ENCODE measurements around the gene PIK3AP1. TPM values are rescaled to one million over a fixed set of nuclear protein-coding genes. Genes with fewer than 3 reads are reported as not detected.
A peak's percentile ranks its signal among the peaks of the same experiment; 100 is the strongest.

PIK3AP1 gene
- total and polyA plus RNA-seq, 10 donors, result 59.8 to 256 (median 183) TPM

DNA sequence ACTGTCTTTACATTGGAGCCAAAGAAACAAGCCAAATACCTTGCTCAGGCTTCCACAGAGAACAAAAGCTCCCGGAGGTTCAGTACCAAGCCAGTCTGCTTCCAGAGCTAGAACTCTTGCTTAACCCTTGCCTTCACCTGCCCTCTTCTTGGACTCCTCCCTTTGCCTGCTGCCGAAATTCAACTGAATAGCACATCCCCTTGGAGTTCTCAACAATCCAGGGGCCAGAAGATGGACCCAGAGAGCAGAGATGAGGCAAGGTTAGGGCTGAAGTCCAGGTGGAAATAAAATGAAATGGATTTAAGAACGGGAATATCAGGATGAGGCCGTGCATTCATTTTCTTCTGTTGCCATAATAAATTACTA is 876 bp upstream of the PIK3AP1 start:
- no peak for TF ChIP-seq POLR2AphosphoS5 (IDR thresholded peaks at IDR 0.05)
- TF ChIP-seq, protein P1, sequence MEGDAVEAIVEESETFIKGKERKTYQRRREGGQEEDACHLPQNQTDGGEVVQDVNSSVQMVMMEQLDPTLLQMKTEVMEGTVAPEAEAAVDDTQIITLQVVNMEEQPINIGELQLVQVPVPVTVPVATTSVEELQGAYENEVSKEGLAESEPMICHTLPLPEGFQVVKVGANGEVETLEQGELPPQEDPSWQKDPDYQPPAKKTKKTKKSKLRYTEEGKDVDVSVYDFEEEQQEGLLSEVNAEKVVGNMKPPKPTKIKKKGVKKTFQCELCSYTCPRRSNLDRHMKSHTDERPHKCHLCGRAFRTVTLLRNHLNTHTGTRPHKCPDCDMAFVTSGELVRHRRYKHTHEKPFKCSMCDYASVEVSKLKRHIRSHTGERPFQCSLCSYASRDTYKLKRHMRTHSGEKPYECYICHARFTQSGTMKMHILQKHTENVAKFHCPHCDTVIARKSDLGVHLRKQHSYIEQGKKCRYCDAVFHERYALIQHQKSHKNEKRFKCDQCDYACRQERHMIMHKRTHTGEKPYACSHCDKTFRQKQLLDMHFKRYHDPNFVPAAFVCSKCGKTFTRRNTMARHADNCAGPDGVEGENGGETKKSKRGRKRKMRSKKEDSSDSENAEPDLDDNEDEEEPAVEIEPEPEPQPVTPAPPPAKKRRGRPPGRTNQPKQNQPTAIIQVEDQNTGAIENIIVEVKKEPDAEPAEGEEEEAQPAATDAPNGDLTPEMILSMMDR (IDR thresholded peaks at IDR 0.05 in 8 of 11, conservative IDR thresholded peaks at IDR 0.05 in 3 of 11), result no peak
- TF ChIP-seq POLR2A (IDR thresholded peaks at IDR 0.05), result no peak
- peaks cover 0 to 4% (median 0%) of the 10 kb centered on the region in 7 donors for H3K27me3 ChIP-seq (replicated peaks in 1 of 7)
- peak overlapping the region; percentile 63 to 97 (median 92) for H3K27ac ChIP-seq
- peaks cover 22 to 69% (median 47%) of the 10 kb centered on the region in 6 donors for H3K4me1 ChIP-seq
- DNase-seq, result no peak
- peak overlapping the region in 7 of 8 donors; percentile 58 to 81 (median 70) for H3K4me3 ChIP-seq
- WGBS, 5 donors, result 43 to 51% (median 47%) methylated on average over 4 of the region's 4 CpGs
- no peaks in the 10 kb centered on the region for H3K36me3 ChIP-seq
- intact Hi-C loops (cut with DNase I; ENCODE audit: low total_unique reads), result loop anchor here (10.0 kb wide), 1 partner anchor 76 kb away; no protein-coding TSS in a partner anchor
- H3K9me3 ChIP-seq, result no peaks in the 10 kb centered on the region

DNA sequence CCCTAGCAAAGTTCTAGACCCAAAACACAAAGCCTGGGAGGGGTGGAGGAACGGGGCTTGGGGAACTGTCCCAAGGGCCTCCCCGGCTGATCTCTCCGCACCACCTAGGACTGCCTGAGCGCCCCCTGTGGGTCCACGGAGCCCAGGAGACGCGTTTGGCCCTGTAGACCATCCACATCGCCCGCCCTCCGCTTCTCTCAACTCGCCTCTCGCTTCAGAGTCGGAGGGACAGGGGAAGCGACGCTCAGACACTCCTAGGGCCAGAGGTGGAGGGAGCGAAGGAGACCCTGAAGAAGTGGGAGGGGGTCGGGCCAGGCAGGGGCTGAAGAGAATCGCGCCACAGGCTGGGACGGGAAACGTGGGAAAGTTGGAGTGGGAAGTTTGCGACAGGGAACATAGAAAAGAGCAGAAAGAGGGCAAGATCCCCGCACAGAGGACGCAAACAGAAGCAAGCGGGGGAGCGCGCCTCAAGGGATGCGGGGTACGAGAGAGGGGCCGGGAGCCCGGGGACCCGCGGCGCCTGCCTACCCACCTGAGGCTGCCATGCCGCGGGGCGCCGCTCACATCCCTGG is 378 bp downstream of the PIK3AP1 start:
- peak; percentile 96 for DNase-seq
- H3K4me3 ChIP-seq, result peak overlapping the region; percentile 51 to 81 (median 69)
- H3K27me3 ChIP-seq (replicated peaks in 1 of 7), result peaks cover 0 to 4% (median 0%) of the 10 kb centered on the region in 7 donors
- intact Hi-C loops (cut with DNase I; ENCODE audit: low total_unique reads), result loop anchor here (5.0 to 10.0 kb wide), 2 partner anchors 48 to 75 kb away; no protein-coding TSS in a partner anchor
- peaks cover 0 to 11% (median 0%) of the 10 kb centered on the region in 6 donors for H3K36me3 ChIP-seq
- peak overlapping the region; percentile 63 to 97 (median 92) for H3K27ac ChIP-seq
- peaks cover 26 to 73% (median 57%) of the 10 kb centered on the region in 6 donors for H3K4me1 ChIP-seq
- no peaks in the 10 kb centered on the region for H3K9me3 ChIP-seq
- 1 to 4% (median 2%) methylated on average over 30 to 38 of the region's 38 CpGs for WGBS, 5 donors
- TF ChIP-seq, protein P1 (IDR thresholded peaks at IDR 0.05 in 8 of 11, conservative IDR thresholded peaks at IDR 0.05 in 3 of 11), result peak; percentile 39 to 83 (median 72)
- TF ChIP-seq POLR2A (IDR thresholded peaks at IDR 0.05) (no peak), POLR2AphosphoS5 (IDR thresholded peaks at IDR 0.05) (peak; percentile 57 to 77 (median 68))

DNA sequence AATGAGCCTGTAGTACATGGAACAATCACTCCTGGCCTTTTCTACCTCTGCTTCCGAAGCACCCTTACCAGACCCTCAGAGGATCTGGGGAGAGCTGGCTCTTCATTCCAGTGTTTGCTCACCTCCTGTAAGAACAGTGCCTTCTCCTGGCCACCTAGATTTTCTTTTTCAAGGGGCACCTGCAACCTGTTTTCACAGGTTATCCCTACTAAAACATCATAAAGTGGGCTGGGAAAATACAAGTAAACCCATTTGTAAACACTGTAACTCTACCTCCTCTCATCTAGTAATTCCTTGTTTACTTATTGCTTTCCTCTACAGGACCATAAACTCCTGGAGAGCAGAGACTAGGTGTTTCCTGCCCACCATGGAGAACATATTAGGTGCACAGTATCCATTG is 1.1 kb downstream of the PIK3AP1 start:
- Histone ChIP-seq H3K4me1 (peaks cover 33 to 80% (median 64%) of the 10 kb centered on the region in 6 donors), H3K27ac (peak overlapping the region; percentile 63 to 97 (median 92)), H3K27me3 (replicated peaks in 1 of 7) (peaks cover 0 to 4% (median 0%) of the 10 kb centered on the region in 7 donors), H3K9me3 (no peaks in the 10 kb centered on the region), H3K4me3 (peak overlapping the region; percentile 51 to 81 (median 69)), H3K36me3 (peaks cover 0 to 18% (median 0%) of the 10 kb centered on the region in 6 donors)
- WGBS, 5 donors, result 58 to 80% (median 70%) methylated on average over 1 of the region's 1 CpG
- DNase-seq, result no peak
- TF ChIP-seq POLR2A (IDR thresholded peaks at IDR 0.05) (no peak), POLR2AphosphoS5 (IDR thresholded peaks at IDR 0.05) (no peak)
- TF ChIP-seq, protein P1 (IDR thresholded peaks at IDR 0.05 in 8 of 11, conservative IDR thresholded peaks at IDR 0.05 in 3 of 11), result peak in 1 of 11 experiments; percentile 8
- intact Hi-C loops (cut with DNase I; ENCODE audit: low total_unique reads), result loop anchor here (5.0 kb wide), 1 partner anchor 47 kb away; no protein-coding TSS in a partner anchor

DNA sequence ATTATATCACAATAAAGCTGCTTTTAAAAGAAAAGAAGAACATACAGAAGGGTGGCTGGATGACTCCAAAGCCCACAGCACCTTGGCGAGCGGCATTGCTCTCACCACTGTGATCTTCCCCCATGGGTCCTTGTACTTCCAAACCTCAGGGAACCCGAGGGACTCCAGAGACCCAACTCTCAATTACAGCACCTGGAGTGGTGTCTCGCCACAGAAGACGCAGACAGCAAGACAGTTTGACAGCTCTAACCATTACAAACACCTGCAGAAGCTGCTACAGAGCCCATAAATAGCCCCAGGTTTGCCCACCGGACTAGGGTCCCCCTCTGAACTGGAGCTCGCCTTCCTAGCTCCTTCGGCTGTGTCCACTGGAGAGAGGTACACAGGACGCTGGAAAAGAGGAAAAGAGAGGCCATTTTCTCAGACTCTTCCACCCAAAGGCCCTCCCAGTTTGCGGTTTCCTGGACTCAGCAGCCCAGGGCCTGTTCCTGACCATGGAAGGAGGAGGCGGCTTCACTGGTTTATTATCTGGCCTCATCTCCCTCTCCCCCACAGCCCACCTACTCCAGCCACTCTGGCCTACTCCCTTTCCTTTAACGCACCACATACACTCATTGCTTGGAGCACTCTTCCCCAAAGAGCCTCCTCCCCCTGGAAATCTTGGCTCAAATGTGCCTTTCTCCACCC is 1.9 kb downstream of the PIK3AP1 start:
- Histone ChIP-seq H3K4me3 (peak overlapping the region; percentile 51 to 81 (median 69)), H3K27me3 (replicated peaks in 1 of 7) (peaks cover 0 to 4% (median 0%) of the 10 kb centered on the region in 7 donors), H3K36me3 (peaks cover 0 to 20% (median 0%) of the 10 kb centered on the region in 6 donors), H3K27ac (peak overlapping the region; percentile 27 to 97 (median 92)), H3K9me3 (no peaks in the 10 kb centered on the region), H3K4me1 (peaks cover 34 to 88% (median 67%) of the 10 kb centered on the region in 6 donors)
- no peak for DNase-seq
- TF ChIP-seq POLR2A (IDR thresholded peaks at IDR 0.05), result no peak
- no peak for TF ChIP-seq POLR2AphosphoS5 (IDR thresholded peaks at IDR 0.05)
- TF ChIP-seq, protein P1 (IDR thresholded peaks at IDR 0.05 in 8 of 11, conservative IDR thresholded peaks at IDR 0.05 in 3 of 11), result no peak
- intact Hi-C loops (cut with DNase I; ENCODE audit: low total_unique reads), result loop anchor here (5.0 kb wide), 1 partner anchor 46 kb away; no protein-coding TSS in a partner anchor
- WGBS, 5 donors, result 45 to 66% (median 63%) methylated on average over 11 to 12 of the region's 12 CpGs
